ENCODE results near the gene NPY5R.

GRCh38 chr4:163380703-163381102 lies 37.0 kb downstream of the NPY5R start:
- TF ChIP-seq CTCF (IDR thresholded peaks at IDR 0.05; ENCODE audit: insufficient read depth, low read length) (no peak), POLR2AphosphoS5 (IDR thresholded peaks at IDR 0.05; ENCODE audit: low read depth) (no peak), REST (IDR thresholded peaks at IDR 0.05; ENCODE audit: insufficient replicate concordance, low read depth) (no peak)

Data from HL-60 (cell line).